Type B pancreatic cell (in vitro differentiated cells): ENCODE measurements around the gene PIM3. TPM values are rescaled to one million over a fixed set of nuclear protein-coding genes. Genes with fewer than 3 reads are reported as not detected.

ENCODE experiments used
- DNase-seq: peaks from one replicate; pipeline ENCODE4 v3.0.0; 2021; ENCODE audit warnings: mixed read lengths; ENCODE audit not compliant: unreplicated experiment; ENCODE audit errors: extremely low spot score
- H3K27ac Mint-ChIP-seq: 2 replicates; pipeline ENCODE4 v1.8.0; 2021; ENCODE audit warnings: mild to moderate bottlenecking, mixed read lengths
- H3K27me3 Mint-ChIP-seq: 2 replicates; pipeline ENCODE4 v1.8.0; 2021; ENCODE audit warnings: mixed read lengths
- H3K36me3 Mint-ChIP-seq: 2 replicates; pipeline ENCODE4 v1.8.0; 2021; ENCODE audit warnings: mixed read lengths
- H3K4me1 Mint-ChIP-seq: one replicate; pipeline ENCODE4 v1.8.0; 2021; ENCODE audit warnings: mixed read lengths; ENCODE audit not compliant: unreplicated experiment
- H3K4me3 Mint-ChIP-seq: 2 replicates; pipeline ENCODE4 v1.8.0; 2021; ENCODE audit warnings: mild to moderate bottlenecking, mixed read lengths
- H3K9me3 Mint-ChIP-seq: 2 replicates; pipeline ENCODE4 v1.8.0; 2021; ENCODE audit warnings: mixed read lengths
- total RNA-seq: library from RNA; stranded (reverse); gene quantifications from 2 replicates; pipeline ENCODE4 v1.2.1, GENCODE V29; 2021; ENCODE audit warnings: low replicate concordance
- TF ChIP-seq, protein P1 (sequence below): fragments of 200-600 bp; sonication (generic); conservative IDR thresholded peaks from 2 replicates; pipeline ENCODE4 v1.5.0; 2021; ENCODE audit warnings: antibody characterized with exemption, mild to moderate bottlenecking

Gene PIM3
- total RNA-seq, 1 donor from 2014 or later: 36.7 TPM

DNA sequence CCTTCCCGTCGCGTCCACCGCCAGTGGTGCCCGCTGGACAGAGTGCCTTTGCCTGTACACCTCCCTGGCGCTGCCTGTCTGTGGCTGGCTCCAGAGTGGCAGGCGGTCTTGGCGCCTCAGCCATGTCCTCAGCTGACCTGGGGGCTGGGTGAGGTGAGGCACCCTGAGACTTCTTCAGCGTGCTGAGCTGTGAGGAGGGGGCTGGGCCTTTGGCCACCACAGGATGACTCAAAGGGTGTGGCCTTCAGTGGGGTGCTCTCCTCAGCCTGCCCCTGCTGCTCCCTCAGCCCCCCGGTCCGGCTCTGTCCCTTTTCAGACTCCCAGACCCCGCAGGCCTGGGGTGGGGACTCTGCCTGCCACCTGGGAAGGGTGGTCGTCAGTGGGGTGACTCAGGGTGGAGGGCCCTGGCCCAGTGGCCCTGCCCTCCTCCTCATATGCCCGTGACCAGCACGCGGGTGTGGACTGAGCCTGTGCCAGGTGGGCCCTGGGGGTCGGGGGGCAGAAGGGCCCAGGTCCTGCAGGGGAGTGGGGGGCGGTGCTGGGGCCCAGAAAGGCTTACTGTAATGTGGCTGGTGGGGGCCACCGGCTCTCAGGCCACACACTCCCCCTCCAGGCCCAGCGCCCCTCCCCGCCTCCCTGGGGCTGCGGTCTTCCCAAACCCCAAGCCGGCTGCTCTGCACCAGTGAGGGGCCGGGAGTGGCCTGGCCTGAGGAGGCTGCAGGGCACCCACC, 26.2 kb upstream of the PIM3 start:
- Mint-ChIP-seq H3K9me3 (no peaks in the 10 kb centered on the region), H3K27ac (no peak overlapping the region), H3K4me3 (peak overlapping the region; percentile 44), H3K4me1 (peaks cover 6% of the 10 kb centered on the region), H3K36me3 (no peaks in the 10 kb centered on the region), H3K27me3 (peaks cover 5% of the 10 kb centered on the region)
- no peak for DNase-seq
- TF ChIP-seq, protein P1, sequence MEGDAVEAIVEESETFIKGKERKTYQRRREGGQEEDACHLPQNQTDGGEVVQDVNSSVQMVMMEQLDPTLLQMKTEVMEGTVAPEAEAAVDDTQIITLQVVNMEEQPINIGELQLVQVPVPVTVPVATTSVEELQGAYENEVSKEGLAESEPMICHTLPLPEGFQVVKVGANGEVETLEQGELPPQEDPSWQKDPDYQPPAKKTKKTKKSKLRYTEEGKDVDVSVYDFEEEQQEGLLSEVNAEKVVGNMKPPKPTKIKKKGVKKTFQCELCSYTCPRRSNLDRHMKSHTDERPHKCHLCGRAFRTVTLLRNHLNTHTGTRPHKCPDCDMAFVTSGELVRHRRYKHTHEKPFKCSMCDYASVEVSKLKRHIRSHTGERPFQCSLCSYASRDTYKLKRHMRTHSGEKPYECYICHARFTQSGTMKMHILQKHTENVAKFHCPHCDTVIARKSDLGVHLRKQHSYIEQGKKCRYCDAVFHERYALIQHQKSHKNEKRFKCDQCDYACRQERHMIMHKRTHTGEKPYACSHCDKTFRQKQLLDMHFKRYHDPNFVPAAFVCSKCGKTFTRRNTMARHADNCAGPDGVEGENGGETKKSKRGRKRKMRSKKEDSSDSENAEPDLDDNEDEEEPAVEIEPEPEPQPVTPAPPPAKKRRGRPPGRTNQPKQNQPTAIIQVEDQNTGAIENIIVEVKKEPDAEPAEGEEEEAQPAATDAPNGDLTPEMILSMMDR: no peak

DNA sequence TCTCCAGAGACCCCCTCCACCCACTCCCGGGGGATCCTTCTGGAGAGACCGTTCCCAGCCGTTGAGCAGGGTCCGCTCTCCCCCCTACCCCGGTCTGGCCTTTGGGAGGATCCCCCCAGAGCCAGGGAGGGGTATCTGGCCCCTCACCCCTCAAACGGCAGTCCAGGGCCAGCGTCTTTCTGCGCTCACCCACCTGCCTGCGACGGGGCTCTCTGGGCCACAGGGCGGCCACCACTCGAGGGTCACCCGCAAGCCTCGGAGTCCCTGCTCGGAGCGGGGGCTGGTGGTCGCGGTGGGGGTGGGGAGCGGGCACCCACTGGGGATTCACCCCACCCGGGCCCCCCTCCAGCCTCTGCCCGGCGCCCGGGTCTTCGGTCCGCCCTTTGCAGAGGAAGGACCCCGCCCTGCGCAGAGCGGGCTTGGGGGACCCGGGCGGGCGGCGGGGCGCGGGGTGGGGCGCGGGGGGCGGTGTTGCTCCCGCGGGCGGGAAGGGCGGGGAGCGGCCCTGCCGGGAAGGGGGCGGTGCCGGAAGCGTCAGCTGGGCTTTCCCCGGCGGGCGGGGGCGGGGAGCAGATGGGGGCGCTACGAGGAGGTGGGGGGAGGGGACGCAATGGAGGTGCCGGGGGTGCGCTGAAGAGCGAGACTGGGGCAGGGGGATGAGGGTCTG, 25.5 kb upstream of the PIM3 start:
- DNase-seq: no peak
- H3K4me1 Mint-ChIP-seq: peaks cover 10% of the 10 kb centered on the region
- TF ChIP-seq, protein P1: no peak
- H3K27ac Mint-ChIP-seq: no peak overlapping the region
- H3K36me3 Mint-ChIP-seq: no peaks in the 10 kb centered on the region
- H3K27me3 Mint-ChIP-seq: peaks cover 5% of the 10 kb centered on the region
- H3K9me3 Mint-ChIP-seq: no peaks in the 10 kb centered on the region
- no peak overlapping the region for H3K4me3 Mint-ChIP-seq

DNA sequence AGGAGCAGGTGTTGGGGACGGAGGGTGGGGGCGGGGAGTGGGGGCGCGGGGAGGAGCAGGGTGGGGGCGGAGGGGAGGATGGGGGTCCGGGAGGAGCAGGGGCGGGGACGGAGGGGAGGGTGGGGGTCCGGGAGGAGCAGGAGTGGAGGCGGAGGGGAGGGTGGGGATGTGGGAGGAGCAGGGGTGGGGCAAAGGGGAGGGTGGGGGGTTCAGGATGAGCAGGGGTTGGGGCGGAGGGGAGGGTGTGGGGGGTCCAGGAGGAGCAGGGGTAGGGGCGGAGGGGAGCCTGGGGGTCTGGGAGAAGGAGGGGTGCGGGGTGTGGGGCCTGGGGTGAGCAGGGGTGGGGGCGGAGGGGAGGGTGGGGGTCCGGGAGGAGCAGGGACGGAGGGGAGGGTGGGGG, 25.0 kb upstream of the PIM3 start:
- DNase-seq: no peak
- TF ChIP-seq, protein P1: no peak
- H3K4me3 Mint-ChIP-seq: no peak overlapping the region
- no peak overlapping the region for H3K27ac Mint-ChIP-seq
- H3K36me3 Mint-ChIP-seq: no peaks in the 10 kb centered on the region
- peaks cover 10% of the 10 kb centered on the region for H3K4me1 Mint-ChIP-seq
- H3K27me3 Mint-ChIP-seq: peaks cover 5% of the 10 kb centered on the region
- H3K9me3 Mint-ChIP-seq: no peaks in the 10 kb centered on the region

DNA sequence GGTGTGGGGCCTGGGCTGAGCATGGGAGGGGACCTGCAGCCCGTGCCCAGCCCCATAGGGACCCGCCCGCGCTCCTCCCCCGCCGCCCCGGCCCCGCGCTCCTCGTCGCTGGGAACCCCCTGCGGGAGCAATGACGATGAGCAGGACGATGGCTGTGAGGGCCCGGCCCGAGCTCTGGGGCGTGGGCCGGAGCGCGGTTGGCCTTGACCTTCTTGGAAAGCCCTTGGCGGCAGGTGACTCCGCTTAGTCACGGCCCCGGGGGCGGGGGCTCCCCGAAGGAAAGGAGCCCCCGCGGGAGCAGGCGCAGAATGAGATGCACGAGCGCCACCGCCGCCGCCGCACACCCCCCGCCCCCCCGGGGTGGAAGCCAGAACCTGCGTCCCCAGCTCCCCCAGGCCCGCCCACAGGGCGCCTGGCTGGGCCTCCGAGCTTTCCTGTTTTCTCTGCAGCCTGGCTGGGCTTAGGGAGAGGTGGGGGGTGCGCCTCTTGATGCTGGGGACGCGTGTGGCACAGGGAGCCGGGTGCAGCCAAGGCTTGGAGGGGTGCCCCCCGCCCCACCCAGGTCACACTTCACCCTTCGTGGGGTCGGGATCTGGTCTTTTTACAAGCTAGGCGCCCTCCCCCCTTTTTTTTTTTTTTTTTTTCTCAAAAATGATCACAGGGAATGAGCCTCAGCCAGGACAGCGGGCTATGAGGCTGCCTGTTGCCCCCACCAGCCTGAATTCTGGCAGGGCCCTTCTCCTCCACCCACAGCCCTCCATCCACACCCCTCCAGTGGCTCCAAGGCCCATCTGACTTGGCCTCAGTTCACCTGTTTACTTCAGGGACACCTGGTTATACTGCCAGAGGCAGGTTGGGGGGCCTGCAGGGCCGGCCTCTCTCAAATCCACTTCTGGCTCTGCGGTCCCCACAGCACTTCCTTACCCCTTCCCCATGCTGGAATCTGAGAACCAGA, 24.3 kb upstream of the PIM3 start:
- TF ChIP-seq, protein P1: no peak
- peaks cover 4% of the 10 kb centered on the region for H3K4me1 Mint-ChIP-seq
- no peaks in the 10 kb centered on the region for H3K36me3 Mint-ChIP-seq
- DNase-seq: no peak
- no peak overlapping the region for H3K4me3 Mint-ChIP-seq
- H3K27me3 Mint-ChIP-seq: no peaks in the 10 kb centered on the region
- H3K9me3 Mint-ChIP-seq: no peaks in the 10 kb centered on the region
- H3K27ac Mint-ChIP-seq: peak overlapping the region; percentile 48

DNA sequence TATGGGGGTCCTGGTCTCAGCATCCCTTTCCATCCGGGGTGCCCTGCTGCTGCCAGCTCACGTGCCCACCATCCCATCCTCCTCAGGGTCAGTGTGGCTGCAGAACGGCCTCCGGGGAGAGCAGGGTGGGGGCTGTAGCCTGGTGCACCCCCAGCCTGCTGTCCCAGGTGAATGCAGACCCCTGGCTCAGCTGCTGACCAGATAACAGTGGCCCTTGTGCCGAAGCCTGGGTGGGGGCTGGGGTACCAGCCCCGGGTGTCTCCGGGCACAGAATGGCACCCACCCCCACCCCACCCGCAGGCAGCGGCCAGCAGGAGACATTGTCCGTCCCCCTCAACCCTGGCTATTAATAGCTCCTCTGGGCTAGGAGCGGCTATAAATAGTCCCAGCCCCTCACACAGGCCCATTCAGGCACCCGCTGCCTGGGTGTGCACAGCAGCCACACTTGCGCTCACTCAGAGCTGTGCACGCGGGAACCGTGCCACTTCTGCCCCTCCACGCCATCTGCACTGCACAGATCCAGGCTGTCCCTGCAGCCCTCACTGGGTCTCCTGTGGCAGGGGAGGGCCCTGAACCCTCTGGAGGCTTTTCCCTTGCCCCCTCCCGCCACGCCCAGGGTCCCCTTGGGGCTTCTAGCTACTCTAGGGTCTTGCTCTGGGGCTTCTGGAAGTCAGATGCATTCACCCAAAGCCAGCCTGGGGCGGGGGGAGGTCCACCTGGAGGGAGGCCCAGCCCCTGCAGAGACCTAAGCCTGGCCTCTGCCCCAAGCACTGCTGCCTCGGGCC, 23.4 kb upstream of the PIM3 start:
- H3K27ac Mint-ChIP-seq: peak overlapping the region; percentile 48

More for the DNA sequence above, 23.4 kb upstream of the PIM3 start:
- H3K9me3 Mint-ChIP-seq: no peaks in the 10 kb centered on the region
- no peak overlapping the region for H3K4me3 Mint-ChIP-seq
- no peaks in the 10 kb centered on the region for H3K27me3 Mint-ChIP-seq
- TF ChIP-seq, protein P1: no peak
- H3K36me3 Mint-ChIP-seq: no peaks in the 10 kb centered on the region
- peaks cover 4% of the 10 kb centered on the region for H3K4me1 Mint-ChIP-seq
- no peak for DNase-seq
